A549 treated with CpdA at 1 μM for 4 hours (cell line): Measurements from ENCODE around the gene LRRC74B. TPM values are rescaled to one million over a fixed set of nuclear protein-coding genes. Genes with fewer than 3 reads are reported as not detected.

Experiments
- total RNA-seq: library from RNA; stranded (reverse); fragments of 200-300 nt; extraction: Qiagen RNA extraction; gene quantifications from 5 replicates; pipeline ENCODE4 v1.2.3, GENCODE V29; 2022; ENCODE audit warnings: low read depth

LRRC74B gene, protein sequence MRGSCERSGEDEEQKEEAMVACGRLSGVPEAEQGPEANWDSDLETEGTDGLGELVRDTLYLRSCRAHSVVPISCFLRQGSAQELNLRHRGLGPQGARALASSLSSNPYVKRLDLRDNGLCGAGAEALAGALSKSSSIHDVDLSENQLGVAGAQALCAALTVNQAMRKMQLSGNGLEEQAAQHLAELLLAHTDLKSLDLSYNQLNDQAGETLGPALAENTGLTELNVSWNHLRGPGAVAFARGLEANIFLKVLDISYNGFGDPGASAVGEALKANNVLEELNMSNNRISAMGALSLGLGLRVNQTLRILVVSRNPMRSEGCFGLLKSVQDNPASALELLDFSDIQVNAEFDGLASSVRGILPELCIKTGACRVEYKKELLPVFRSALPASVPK
- total RNA-seq = 0.03 TPM in 1 of 5 replicates, not detected in the others

DNA sequence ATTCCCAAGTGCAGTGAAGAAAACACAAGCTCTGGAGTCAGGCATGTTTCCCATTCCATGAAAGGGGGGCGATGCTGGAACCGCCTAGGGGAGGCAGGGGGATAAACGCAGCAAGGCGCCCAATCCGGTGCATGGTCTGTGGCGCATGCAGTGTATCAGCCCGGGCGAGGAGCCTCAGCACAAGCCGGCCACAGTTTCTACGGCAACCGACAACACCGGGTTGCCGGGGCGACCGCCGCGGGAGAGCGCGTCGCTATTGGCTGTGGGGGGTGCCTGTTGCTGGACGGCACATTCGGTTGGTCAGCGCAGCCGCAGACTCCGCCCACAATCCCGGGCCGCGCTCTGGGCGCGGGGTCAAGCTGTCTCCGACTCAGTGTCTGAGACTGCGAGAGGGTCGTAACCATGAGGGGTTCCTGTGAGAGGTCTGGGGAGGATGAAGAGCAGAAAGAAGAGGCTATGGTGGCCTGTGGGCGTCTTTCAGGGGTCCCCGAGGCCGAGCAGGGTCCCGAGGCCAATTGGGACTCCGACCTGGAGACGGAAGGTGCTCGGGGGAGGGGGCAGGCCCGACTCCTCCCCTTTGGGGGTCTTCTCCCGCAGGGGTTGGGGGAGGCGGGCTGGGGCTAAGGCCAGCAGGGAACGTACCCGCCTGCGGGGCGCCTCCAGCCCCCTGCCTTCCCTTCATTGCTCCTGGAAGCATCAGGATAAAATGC, at the start of gene LRRC74B:
Gene LRRC74B, plus strand, starts transcription at position 362 of the 710 bp plus-strand sequence. Its CDS starts 41 bp downstream, at position 403.

DNA sequence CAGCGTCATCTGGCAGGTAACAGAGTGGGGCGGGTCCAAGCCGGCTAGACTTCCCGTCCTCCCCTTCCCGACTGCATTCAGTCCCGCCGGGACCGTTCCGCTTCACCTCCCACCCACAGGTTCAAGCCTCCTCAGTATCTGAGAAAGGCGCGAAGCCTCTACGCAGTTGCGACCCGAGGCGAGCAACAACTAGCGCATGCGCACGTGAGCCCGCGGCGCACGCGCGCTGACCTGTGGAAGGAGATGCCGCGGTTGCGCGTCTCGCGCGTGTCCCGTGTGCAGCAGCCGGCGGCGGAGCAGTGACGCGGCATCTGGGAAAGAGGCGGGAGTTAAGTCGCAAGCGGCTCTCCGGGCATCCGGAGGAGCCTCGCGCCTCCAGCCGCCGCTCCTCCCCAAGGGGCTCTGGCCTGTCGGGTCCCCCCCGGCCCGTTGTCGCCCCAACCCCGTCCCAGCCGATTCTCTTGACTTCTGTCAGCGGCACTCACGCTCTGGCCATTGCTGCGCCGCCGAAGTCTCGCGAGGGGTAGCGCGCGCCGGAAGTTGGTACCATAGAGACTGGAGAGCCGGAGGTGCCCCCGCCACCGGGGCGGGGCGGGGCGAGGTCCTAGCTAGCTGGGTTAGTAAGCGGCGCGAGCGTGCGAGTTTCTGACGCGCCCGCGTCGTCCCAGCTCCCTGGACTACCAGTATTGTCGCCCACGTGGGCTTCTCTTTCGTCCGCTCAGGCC, 44.0 kb upstream of the LRRC74B start, which contains the start of gene THAP7:
Gene THAP7, minus strand, starts transcription at position 518 of the 725 bp plus-strand sequence. Its CDS starts 207 bp downstream, at position 311.

DNA sequence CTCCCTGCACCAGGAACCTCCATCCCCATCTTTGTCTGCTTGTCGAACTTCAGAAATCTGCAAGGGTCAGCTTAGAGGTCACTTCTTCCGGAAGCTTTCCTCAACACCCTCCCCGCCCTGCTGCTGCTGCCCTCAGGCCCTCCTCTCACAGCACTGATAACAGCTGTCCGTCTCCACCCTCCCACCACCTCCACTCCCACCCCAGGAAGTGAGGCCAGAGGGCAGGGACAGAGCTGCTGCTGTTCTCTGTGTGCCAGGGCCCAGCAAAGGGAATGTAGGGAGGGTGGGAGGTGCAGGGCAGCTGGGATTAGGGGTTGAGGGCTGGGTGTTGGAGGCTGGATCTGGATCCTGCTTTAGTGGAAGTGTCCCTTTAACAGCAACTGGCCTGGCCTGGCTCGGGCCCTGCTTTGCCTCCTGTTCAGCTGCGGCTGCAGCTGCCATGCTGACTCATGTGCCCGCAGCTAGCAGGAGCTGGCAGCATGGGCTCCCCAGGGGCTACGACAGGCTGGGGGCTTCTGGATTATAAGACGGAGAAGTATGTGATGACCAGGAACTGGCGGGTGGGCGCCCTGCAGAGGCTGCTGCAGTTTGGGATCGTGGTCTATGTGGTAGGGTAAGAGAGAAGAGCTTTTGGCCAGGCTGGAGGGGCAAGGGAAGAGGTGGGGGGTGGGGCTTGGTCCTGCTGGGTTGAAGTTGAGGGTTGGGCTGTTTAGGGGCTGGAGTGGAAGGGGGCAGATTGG, 30.9 kb upstream of the LRRC74B start, which contains the start of gene P2RX6:
Gene P2RX6, plus strand, starts transcription at position 440 of the 740 bp plus-strand sequence. Its CDS starts 10 bp downstream, at position 450.

DNA sequence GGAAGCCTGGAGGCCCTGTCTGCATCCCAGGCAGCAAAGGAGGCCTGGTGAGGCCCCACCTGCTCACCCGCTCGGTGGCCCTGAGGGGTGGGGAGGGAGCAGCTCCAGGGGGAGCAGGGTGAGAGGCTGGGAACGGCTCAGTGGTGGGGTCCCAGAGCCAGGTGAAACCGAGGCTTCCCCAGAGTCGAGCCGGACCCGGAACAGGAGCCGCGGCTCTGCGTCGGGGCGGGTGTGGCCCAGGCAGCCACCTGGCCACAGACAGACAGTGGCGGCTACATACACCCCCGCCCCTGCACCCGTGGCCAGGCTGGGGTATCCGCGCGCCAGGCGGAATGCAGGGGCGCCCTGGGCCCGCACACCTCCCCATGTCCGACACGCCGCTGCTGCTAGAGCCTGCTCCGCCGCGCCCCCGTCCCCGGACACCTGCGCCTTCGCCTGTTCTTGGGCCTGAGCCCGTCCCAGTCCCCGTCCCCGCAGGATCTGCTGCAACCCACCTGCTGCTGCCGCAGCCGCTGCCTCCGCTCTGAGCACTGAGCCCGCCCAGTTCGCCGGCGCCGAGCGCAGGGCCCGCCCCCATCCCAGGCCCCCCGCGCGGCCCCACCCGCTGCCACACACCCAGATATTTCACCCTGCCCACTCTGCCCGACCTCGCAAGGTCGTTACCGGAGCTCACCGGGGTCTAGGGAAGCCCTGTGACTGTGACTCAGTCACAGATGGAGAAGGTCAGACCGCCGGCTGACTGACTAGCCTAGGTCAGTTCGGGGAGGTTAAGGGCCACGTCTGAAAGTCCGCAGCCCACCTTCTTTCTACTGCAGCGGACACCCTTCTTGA, 13.5 kb upstream of the LRRC74B start, which contains the start of gene SLC7A4:
Gene SLC7A4, minus strand, starts transcription at position 525 of the 831 bp plus-strand sequence. CDS start 749 bp downstream, outside the sequence.

Other genes starting within 250 kb of the LRRC74B start
- gene PI4KA, start 187.1 kb upstream of the LRRC74B start, total RNA-seq = 19.4 to 24.8 TPM (median 21.1 TPM) in 5 replicates
- gene SNAP29, start 186.9 kb upstream of the LRRC74B start, total RNA-seq = 16.1 to 19.4 TPM (median 17.1 TPM) in 5 replicates
- gene CRKL, start 128.5 kb upstream of the LRRC74B start, total RNA-seq = 21.4 to 25.8 TPM (median 22.4 TPM) in 5 replicates
- 2.0 to 4.6 TPM (median 3.5 TPM) in 5 replicates for gene AIFM3, start 78.7 kb upstream of the LRRC74B start, total RNA-seq
- gene LZTR1, start 63.6 kb upstream of the LRRC74B start, total RNA-seq = 14.4 to 20.8 TPM (median 17.0 TPM) in 5 replicates
- gene THAP7, start 43.8 kb upstream of the LRRC74B start, total RNA-seq = 14.9 to 27.8 TPM (median 25.0 TPM) in 5 replicates
- 0.51 to 1.1 TPM (median 0.56 TPM) in 5 replicates for gene P2RX6, start 30.8 kb upstream of the LRRC74B start, total RNA-seq
- not detected in 5 replicates for gene SLC7A4, start 13.4 kb upstream of the LRRC74B start, total RNA-seq